Measurements from ENCODE around the gene BCL3.

GRCh38 chr19:44753626-44753931 lies 5.1 kb downstream of the BCL3 start:
- TF ChIP-seq POLR2A (IDR thresholded peaks at IDR 0.05; ENCODE audit: low read length) = no peak
- no peak for TF ChIP-seq GATA1 (IDR thresholded peaks at IDR 0.05; ENCODE audit: low read depth, low read length)

All from erythroblast (primary cell).